Measurements from ENCODE around the gene SH2D6.

The SH2D6 gene

GRCh38 chr2:85452237-85452636 lies 33.7 kb downstream of the SH2D6 start:
- H3K27ac ChIP-seq = no peak overlapping the region
- no peak for TF ChIP-seq CTCF (IDR thresholded peaks at IDR 0.05)
- TF ChIP-seq ZFX (IDR thresholded peaks at IDR 0.05; ENCODE audit: borderline replicate concordance) = no peak

GRCh38 chr2:85453571-85453970 lies 35.1 kb downstream of the SH2D6 start:
- no peak overlapping the region for H3K27ac ChIP-seq
- no peak for TF ChIP-seq ZFX (IDR thresholded peaks at IDR 0.05; ENCODE audit: borderline replicate concordance)
- no peak for TF ChIP-seq CTCF (IDR thresholded peaks at IDR 0.05)

GRCh38 chr2:85455552-85456090 lies 37.1 kb downstream of the SH2D6 start:
- TF ChIP-seq ZFX (IDR thresholded peaks at IDR 0.05; ENCODE audit: borderline replicate concordance) = no peak
- H3K27ac ChIP-seq = no peak overlapping the region

- H3K27ac ChIP-seq = no peak overlapping the region
- TF ChIP-seq CTCF (IDR thresholded peaks at IDR 0.05) (no peak), ZFX (IDR thresholded peaks at IDR 0.05; ENCODE audit: borderline replicate concordance) (no peak)
Measured at GRCh38 chr2:85457043-85457442, 38.5 kb downstream of the SH2D6 start.

GRCh38 chr2:85457877-85458316 lies 39.4 kb downstream of the SH2D6 start:
- no peak for TF ChIP-seq CTCF (IDR thresholded peaks at IDR 0.05)
- TF ChIP-seq ZFX (IDR thresholded peaks at IDR 0.05; ENCODE audit: borderline replicate concordance) = no peak
- no peak overlapping the region for H3K27ac ChIP-seq

- TF ChIP-seq ZFX (IDR thresholded peaks at IDR 0.05; ENCODE audit: borderline replicate concordance) (no peak), CTCF (IDR thresholded peaks at IDR 0.05) (no peak)
- H3K27ac ChIP-seq = no peak overlapping the region
Measured at GRCh38 chr2:85458601-85459563, 40.4 kb downstream of the SH2D6 start.

- TF ChIP-seq CTCF (IDR thresholded peaks at IDR 0.05) = no peak
- TF ChIP-seq ZFX (IDR thresholded peaks at IDR 0.05; ENCODE audit: borderline replicate concordance) = no peak
- no peak overlapping the region for H3K27ac ChIP-seq
Measured at GRCh38 chr2:85459771-85460170, 41.3 kb downstream of the SH2D6 start.

All from 22Rv1 (cell line).